GM23338 (cell line): Measurements from ENCODE around the gene FHIT. TPM values are rescaled to one million over a fixed set of nuclear protein-coding genes. Genes with fewer than 3 reads are reported as not detected.

Experiments
- ATAC-seq: fragments of 200-7000 bp; cut with Tn5 transposase; 3 replicates; pipeline ENCODE4 v1.9.1; 2020
- DNase-seq: peaks from one replicate; pipeline ENCODE4 v3.0.0-alpha.2; 2015; ENCODE audit warnings: low spot score
- H2AFZ ChIP-seq: fragments of 200-600 bp; sonication (generic); 2 replicates; pipeline ENCODE4 v1.8.0; 2016; ENCODE audit warnings: antibody characterized with exemption, mild to moderate bottlenecking, moderate library complexity
- H3F3A ChIP-seq: fragments of 200-600 bp; sonication (generic); replicated peaks from 2 replicates; pipeline ENCODE4 v1.8.0; 2017; ENCODE audit warnings: antibody characterized with exemption, mixed run types, low read depth
- H3K27ac ChIP-seq: fragments of 200-600 bp; sonication (generic); 2 replicates; pipeline ENCODE4 v1.6.1; 2016; ENCODE audit warnings: low read depth
- H3K27me3 ChIP-seq: fragments of 200-600 bp; sonication (generic); 2 replicates; pipeline ENCODE4 v1.8.0; 2016; ENCODE audit warnings: mild to moderate bottlenecking, mixed run types, moderate library complexity; ENCODE audit not compliant: insufficient read depth
- H3K36me3 ChIP-seq: fragments of 200-600 bp; sonication (generic); 2 replicates; pipeline ENCODE4 v1.8.0; 2016; ENCODE audit warnings: mild to moderate bottlenecking; ENCODE audit not compliant: insufficient read depth
- H3K4me1 ChIP-seq: fragments of 200-600 bp; sonication (generic); 2 replicates; pipeline ENCODE4 v1.8.0; 2016; ENCODE audit warnings: mild to moderate bottlenecking, moderate library complexity; ENCODE audit not compliant: insufficient read depth
- H3K4me2 ChIP-seq: fragments of 200-600 bp; sonication (generic); 2 replicates; pipeline ENCODE4 v1.7.1; 2017; ENCODE audit warnings: mixed run types
- H3K4me3 ChIP-seq: fragments of 200-600 bp; sonication (generic); 2 replicates; pipeline ENCODE4 v1.6.1; 2016; ENCODE audit warnings: mixed run types
- H3K79me2 ChIP-seq: fragments of 200-600 bp; sonication (generic); replicated peaks from 2 replicates; pipeline ENCODE4 v1.8.0; 2017; ENCODE audit warnings: mild to moderate bottlenecking; ENCODE audit not compliant: insufficient read depth
- H3K9me2 ChIP-seq: fragments of 200-600 bp; sonication (generic); 2 replicates; pipeline ENCODE4 v1.8.0; 2017; ENCODE audit not compliant: insufficient read depth
- H4K20me1 ChIP-seq: fragments of 200-600 bp; sonication (generic); replicated peaks from 2 replicates; pipeline ENCODE4 v1.8.0; 2017; ENCODE audit warnings: mild to moderate bottlenecking; ENCODE audit not compliant: insufficient read depth
- H3K27ac Mint-ChIP-seq: 2 replicates; pipeline ENCODE4 v1.8.0; 2020; ENCODE audit warnings: inconsistent platforms, mild to moderate bottlenecking, moderate library complexity, mixed read lengths
- H3K27me3 Mint-ChIP-seq: 3 replicates; pipeline ENCODE4 v1.8.0; 2022; ENCODE audit warnings: low read depth, mild to moderate bottlenecking, moderate library complexity, mixed read lengths, inconsistent platforms; ENCODE audit not compliant: insufficient read depth, poor library complexity
- H3K36me3 Mint-ChIP-seq: 3 replicates; pipeline ENCODE4 v1.8.0; 2021; ENCODE audit warnings: low read depth, mild to moderate bottlenecking, inconsistent platforms, moderate library complexity, mixed read lengths
- H3K4me1 Mint-ChIP-seq: 3 replicates; pipeline ENCODE4 v1.8.0; 2020; ENCODE audit warnings: mild to moderate bottlenecking, inconsistent platforms, mixed read lengths
- H3K4me3 Mint-ChIP-seq: 3 replicates; pipeline ENCODE4 v1.8.0; 2021; ENCODE audit warnings: moderate library complexity, mild to moderate bottlenecking, inconsistent platforms, mixed read lengths
- H3K9me3 Mint-ChIP-seq: 3 replicates; pipeline ENCODE4 v1.8.0; 2020; ENCODE audit warnings: moderate library complexity, mild to moderate bottlenecking, inconsistent platforms, mixed read lengths
- CREB1 ChIP-seq: fragments of 250-450 bp; sonication (Bioruptor Pico); IDR thresholded peaks from 2 replicates; pipeline ENCODE4 v1.5.0; 2020; ENCODE audit warnings: low read depth, mild to moderate bottlenecking, moderate library complexity
- CTCF ChIP-seq, 2 experiments: fragments of 200-600 bp in 1 of 2; sonication (generic) in 1 of 2; conservative IDR thresholded peaks; 2 replicates each; pipeline versions ENCODE4 v1.5.1 to v1.6.1; 2016 to 2017; ENCODE audit warnings: antibody characterized with exemption in 2 of 2, low read depth in 2 of 2, mild to moderate bottlenecking in 2 of 2, moderate library complexity in 1 of 2
- ETS1 ChIP-seq: IDR thresholded peaks from 2 replicates; pipeline ENCODE4 v1.6.1; 2016; ENCODE audit warnings: antibody characterized with exemption
- EZH2 ChIP-seq: fragments of 200-600 bp; sonication (generic); IDR thresholded peaks from one replicate; pipeline ENCODE4 v1.8.0; 2017; ENCODE audit warnings: antibody characterized with exemption, mild to moderate bottlenecking, low read depth; ENCODE audit not compliant: unreplicated experiment
- EZH2phosphoT487 ChIP-seq: fragments of 200-600 bp; sonication (generic); IDR thresholded peaks from one replicate; pipeline ENCODE4 v1.8.1; 2018; ENCODE audit warnings: antibody characterized with exemption; ENCODE audit not compliant: unreplicated experiment
- REST ChIP-seq: IDR thresholded peaks from one replicate; pipeline ENCODE4 v1.6.1; 2018; ENCODE audit warnings: antibody characterized with exemption; ENCODE audit not compliant: unreplicated experiment
- STAT1 ChIP-seq: IDR thresholded peaks from one replicate; pipeline ENCODE4 v1.6.1; 2016; ENCODE audit warnings: antibody characterized with exemption; ENCODE audit not compliant: unreplicated experiment
- ZNF114 ChIP-seq: fragments of 250-450 bp; sonication (Bioruptor Pico); IDR thresholded peaks from 2 replicates; pipeline ENCODE4 v1.5.0; 2020; ENCODE audit warnings: mild to moderate bottlenecking, moderate library complexity
- ZNF331 ChIP-seq: fragments of 250-450 bp; sonication (Bioruptor Pico); IDR thresholded peaks from 2 replicates; pipeline ENCODE4 v1.5.0; 2020; ENCODE audit warnings: low read depth, mild to moderate bottlenecking, moderate library complexity
- polyA plus RNA-seq: library from polyadenylated mRNA; unstranded; fragments of >200 nt; fragmentation: Nextera tagmentation; extraction: Ambion mirVana; gene quantifications from 2 replicates; pipeline ENCODE4 v1.2.1, GENCODE V29; 2016
- total RNA-seq: library from RNA; depleted of rRNA; stranded (reverse); fragments of >200 nt; shearing (Covaris generic); gene quantifications from 2 replicates; pipeline ENCODE4 v1.2.3, GENCODE V29; 2014

Gene FHIT
- total and polyA plus RNA-seq, 2 experiments from 2014 or later: 3.0 to 8.3 TPM

GRCh38 chr3:59808446-59808845, 1442.8 kb downstream of the FHIT start:
- peaks cover 15% of the 10 kb centered on the region for H3K27me3 Mint-ChIP-seq
- H3K4me1 ChIP-seq: peaks cover 22% of the 10 kb centered on the region
- no peak for ATAC-seq
- H4K20me1 ChIP-seq: no peaks in the 10 kb centered on the region
- no peaks in the 10 kb centered on the region for H3K36me3 Mint-ChIP-seq
- no peaks in the 10 kb centered on the region for H3K36me3 ChIP-seq
- H3K4me3 Mint-ChIP-seq: no peak overlapping the region
- H3K79me2 ChIP-seq: no peaks in the 10 kb centered on the region
- no peak overlapping the region; the same call in 1 of the 2 replicates for H3K27ac Mint-ChIP-seq
- H3K4me2 ChIP-seq: no peak overlapping the region
- TF ChIP-seq CREB1 (CRISPR knock-in tag) (no peak), EZH2 (no peak)
- no peaks in the 10 kb centered on the region for H3F3A ChIP-seq
- no peak overlapping the region for H3K4me3 ChIP-seq
- no peaks in the 10 kb centered on the region for H3K9me3 Mint-ChIP-seq
- no peaks in the 10 kb centered on the region for H3K27me3 ChIP-seq
- H3K9me2 ChIP-seq: 0 out of 2 replicates have a peak, but pooled peaks cover 8% of the 10 kb centered on the region
- DNase-seq: no peak
- peaks cover 32% of the 10 kb centered on the region for H3K4me1 Mint-ChIP-seq
- H2AFZ ChIP-seq: no peak overlapping the region
- H3K27ac ChIP-seq: no peak overlapping the region

- Mint-ChIP-seq H3K36me3 (no peaks in the 10 kb centered on the region), H3K4me1 (peaks cover 16% of the 10 kb centered on the region), H3K4me3 (peak overlapping the region; percentile 34; the same call in 1 of the 3 replicates), H3K27ac (no peak overlapping the region), H3K27me3 (peaks cover 2% of the 10 kb centered on the region), H3K9me3 (no peaks in the 10 kb centered on the region)
- no peaks in the 10 kb centered on the region for H3K9me2 ChIP-seq
- DNase-seq (peak; percentile 17), ATAC-seq (peak; percentile 64)
- no peaks in the 10 kb centered on the region for H3K27me3 ChIP-seq
- H3K36me3 ChIP-seq: no peaks in the 10 kb centered on the region
- peak overlapping the region; percentile 4 for H3K4me2 ChIP-seq
- H3K4me1 ChIP-seq: peaks cover 12% of the 10 kb centered on the region
- H3K4me3 ChIP-seq: 0 out of 2 replicates have a peak overlapping the region, but pooled peaks have one; percentile 18
- no peaks in the 10 kb centered on the region for H3K79me2 ChIP-seq
- H3K27ac ChIP-seq: no peak overlapping the region
- H4K20me1 ChIP-seq: no peaks in the 10 kb centered on the region
- peak overlapping the region; percentile 60; the same call in 1 of the 2 replicates for H2AFZ ChIP-seq
- no peaks in the 10 kb centered on the region for H3F3A ChIP-seq
- TF ChIP-seq ZNF114 (no peak), EZH2phosphoT487 (no peak), REST (no peak), EZH2 (no peak), ZNF331 (CRISPR knock-in tag) (no peak), CTCF (conservative IDR thresholded peaks at IDR 0.05; ENCODE audit: low read depth in 2 of 2) (no peak), STAT1 (no peak), ETS1 (no peak)
Observed at GRCh38 chr3:59803268-59803667, 1448.0 kb downstream of the FHIT start.
